A673 (cell line): Measurements from ENCODE around the gene FXYD2. TPM values are rescaled to one million over a fixed set of nuclear protein-coding genes. Genes with fewer than 3 reads are reported as not detected.

Experiments used
- BruUV-seq: library from RNA; stranded (reverse); fragments of 400-500 nt; replicated peaks from 2 replicates; lab custom pipeline; 2021; lab: Mats Ljungman, UMichigan
- CTCF ChIA-PET: fragments of 300-600 bp; sonication (Branson Sonifier 250); formaldehyde crosslinking; loops from one replicate; lab custom pipeline; 2022; ENCODE audit warnings: antibody characterized with exemption; lab: Charles Lee
- POLR2A ChIA-PET: fragments of 300-600 bp; sonication (Branson Sonifier 250); formaldehyde crosslinking; loops from one replicate; lab custom pipeline; 2022; ENCODE audit warnings: antibody characterized with exemption; ENCODE audit not compliant: low non-redundant PET; lab: Charles Lee
- DNase-seq: peaks from one replicate; pipeline ENCODE4 v3.0.0-alpha.2; 2015; ENCODE audit warnings: low spot score
- H3K27ac ChIP-seq: fragments of 200-600 bp; sonication (generic); 2 replicates; pipeline ENCODE4 v1.5.1; 2016; ENCODE audit warnings: mixed run types, low read depth, mild to moderate bottlenecking, mixed read lengths, antibody characterized with exemption, low read length; ENCODE audit not compliant: poor library complexity, severe bottlenecking
- H3K27me3 ChIP-seq: fragments of 200-600 bp; sonication (generic); replicated peaks from 2 replicates; pipeline ENCODE4 v1.6.1; 2017; ENCODE audit warnings: mixed run types, low read depth, mild to moderate bottlenecking, mixed read lengths, antibody characterized with exemption, low read length; ENCODE audit not compliant: insufficient read depth, poor library complexity
- H3K36me3 ChIP-seq: fragments of 200-600 bp; sonication (generic); 2 replicates; pipeline ENCODE4 v1.6.1; 2016; ENCODE audit warnings: mixed run types, mild to moderate bottlenecking, mixed read lengths, antibody characterized with exemption, low read length; ENCODE audit not compliant: insufficient read depth, poor library complexity, severe bottlenecking
- H3K4me1 ChIP-seq: fragments of 200-600 bp; sonication (generic); 2 replicates; pipeline ENCODE4 v1.6.1; 2017; ENCODE audit warnings: mixed run types, mild to moderate bottlenecking, mixed read lengths, antibody characterized with exemption, low read length; ENCODE audit not compliant: insufficient read depth, poor library complexity, severe bottlenecking
- H3K4me3 ChIP-seq: fragments of 200-600 bp; sonication (generic); 2 replicates; pipeline ENCODE4 v1.5.1; 2016; ENCODE audit warnings: low read depth, mixed run types, mild to moderate bottlenecking, mixed read lengths, low read length; ENCODE audit not compliant: poor library complexity, severe bottlenecking
- H3K9me3 ChIP-seq: fragments of 200-600 bp; sonication (generic); 2 replicates; pipeline ENCODE4 v1.6.1; 2016; ENCODE audit warnings: mixed run types, low read depth, mild to moderate bottlenecking, mixed read lengths, antibody characterized with exemption, low read length; ENCODE audit not compliant: poor library complexity, severe bottlenecking
- EZH2 ChIP-seq: fragments of 200-600 bp; sonication (generic); IDR thresholded peaks from 2 replicates; pipeline ENCODE4 v1.6.1; 2017; ENCODE audit warnings: borderline replicate concordance, low read depth, mild to moderate bottlenecking, mixed read lengths, antibody characterized with exemption, low read length; ENCODE audit not compliant: poor library complexity, severe bottlenecking
- intact Hi-C: fragments of 100-400 bp; cut with micrococcal nuclease; formaldehyde crosslinking; loops from one replicate; pipeline ENCODE4 v1.10.0; 2022; ENCODE audit not compliant: unreplicated experiment
- total RNA-seq: library from RNA; stranded (reverse); gene quantifications from 2 replicates; pipeline ENCODE4 v1.2.3, GENCODE V29; 2021
- TF ChIP-seq, protein P1 (sequence below): fragments of 300-800, 200-600 bp; sonication (generic); conservative IDR thresholded peaks from 2 replicates; pipeline ENCODE4 v1.5.1; 2017; ENCODE audit warnings: low read depth, mild to moderate bottlenecking, antibody characterized with exemption, low read length, moderate library complexity, mixed read lengths

Gene FXYD2
- total RNA-seq, 1 experiment from 2014 or later = not detected

DNA sequence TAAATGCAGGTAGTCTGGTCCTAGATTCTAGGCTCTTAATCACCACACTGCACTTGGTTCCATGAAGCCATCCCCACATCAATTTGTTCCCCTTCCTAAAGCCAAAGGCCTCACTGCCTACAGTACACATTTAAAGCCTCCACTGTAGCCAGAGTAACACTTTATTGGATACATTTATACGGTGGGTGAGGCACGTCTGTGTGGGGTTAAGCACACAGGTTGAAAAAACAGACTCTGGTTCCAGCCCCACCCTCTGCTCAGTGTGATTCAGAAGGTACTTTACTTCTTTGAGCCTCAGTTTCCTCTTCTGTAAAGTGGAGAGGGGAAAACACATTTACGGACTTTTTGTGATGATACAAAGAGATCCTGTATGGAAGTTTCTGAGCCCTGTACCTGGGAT is 50.0 kb downstream of the FXYD2 start:
- POLR2A ChIA-PET = no interaction called here
- Histone ChIP-seq H3K4me3 (no peak overlapping the region), H3K27ac (no peak overlapping the region), H3K27me3 (peaks cover 32% of the 10 kb centered on the region), H3K36me3 (no peaks in the 10 kb centered on the region), H3K4me1 (no peaks in the 10 kb centered on the region), H3K9me3 (no peaks in the 10 kb centered on the region)
- no peak for DNase-seq
- CTCF ChIA-PET = no interaction called here
- TF ChIP-seq EZH2 = no peak
- TF ChIP-seq, protein P1, sequence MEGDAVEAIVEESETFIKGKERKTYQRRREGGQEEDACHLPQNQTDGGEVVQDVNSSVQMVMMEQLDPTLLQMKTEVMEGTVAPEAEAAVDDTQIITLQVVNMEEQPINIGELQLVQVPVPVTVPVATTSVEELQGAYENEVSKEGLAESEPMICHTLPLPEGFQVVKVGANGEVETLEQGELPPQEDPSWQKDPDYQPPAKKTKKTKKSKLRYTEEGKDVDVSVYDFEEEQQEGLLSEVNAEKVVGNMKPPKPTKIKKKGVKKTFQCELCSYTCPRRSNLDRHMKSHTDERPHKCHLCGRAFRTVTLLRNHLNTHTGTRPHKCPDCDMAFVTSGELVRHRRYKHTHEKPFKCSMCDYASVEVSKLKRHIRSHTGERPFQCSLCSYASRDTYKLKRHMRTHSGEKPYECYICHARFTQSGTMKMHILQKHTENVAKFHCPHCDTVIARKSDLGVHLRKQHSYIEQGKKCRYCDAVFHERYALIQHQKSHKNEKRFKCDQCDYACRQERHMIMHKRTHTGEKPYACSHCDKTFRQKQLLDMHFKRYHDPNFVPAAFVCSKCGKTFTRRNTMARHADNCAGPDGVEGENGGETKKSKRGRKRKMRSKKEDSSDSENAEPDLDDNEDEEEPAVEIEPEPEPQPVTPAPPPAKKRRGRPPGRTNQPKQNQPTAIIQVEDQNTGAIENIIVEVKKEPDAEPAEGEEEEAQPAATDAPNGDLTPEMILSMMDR = no peak
- intact Hi-C loops = no loop called here
- BruUV-seq = no TSS peak

DNA sequence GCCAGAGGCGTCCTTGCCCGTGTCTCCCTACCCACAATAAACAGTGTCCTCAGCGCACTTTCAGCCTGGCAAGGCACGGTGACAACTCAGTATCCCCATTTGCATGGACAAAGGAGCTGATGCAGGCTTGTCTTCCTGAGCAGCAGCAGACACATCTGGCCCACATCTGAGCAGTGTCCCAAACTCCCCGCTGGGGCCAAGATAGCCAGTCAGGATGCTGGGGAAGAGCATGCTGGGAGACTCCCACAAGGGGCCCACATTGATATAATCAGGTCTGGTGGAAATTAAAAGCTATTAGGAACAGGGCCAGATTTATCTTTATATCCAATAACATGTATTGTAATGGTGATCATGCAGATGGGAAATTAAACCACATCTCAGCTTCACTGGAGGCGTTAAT is 52.2 kb downstream of the FXYD2 start:
- H3K27me3 ChIP-seq = peaks cover 15% of the 10 kb centered on the region
- no TSS peak for BruUV-seq
- ChIA-PET CTCF (no interaction called here), POLR2A (no interaction called here)
- H3K4me1 ChIP-seq = no peaks in the 10 kb centered on the region
- no peaks in the 10 kb centered on the region for H3K36me3 ChIP-seq
- no peak for DNase-seq
- no peak overlapping the region for H3K27ac ChIP-seq
- H3K4me3 ChIP-seq = no peak overlapping the region
- no peaks in the 10 kb centered on the region for H3K9me3 ChIP-seq
- TF ChIP-seq, protein P1 = no peak
- no peak for TF ChIP-seq EZH2
- intact Hi-C loops = no loop called here

DNA sequence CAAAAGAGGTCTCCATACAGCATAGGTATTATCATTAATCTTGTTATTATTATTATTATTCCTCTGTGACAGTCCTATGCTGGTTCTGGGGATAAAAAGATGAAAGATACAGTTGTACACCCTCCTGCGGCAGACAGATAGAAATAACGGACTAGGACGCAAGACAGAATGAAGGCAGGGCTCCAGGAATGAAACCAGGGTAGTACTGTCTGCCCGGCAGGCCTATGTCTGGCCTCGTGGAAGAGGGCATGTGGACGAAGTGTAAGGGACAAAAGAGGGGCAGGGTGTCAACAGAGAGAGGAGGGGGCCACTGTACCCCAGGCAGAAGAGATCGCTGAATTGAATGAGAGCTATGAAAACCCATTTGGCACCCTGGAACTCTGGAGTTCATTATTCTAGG is 52.7 kb downstream of the FXYD2 start:
- no peak overlapping the region for H3K4me3 ChIP-seq
- BruUV-seq = no TSS peak
- no peak overlapping the region for H3K27ac ChIP-seq
- H3K36me3 ChIP-seq = no peaks in the 10 kb centered on the region
- ChIA-PET CTCF (no interaction called here), POLR2A (no interaction called here)
- no peak for DNase-seq
- H3K4me1 ChIP-seq = no peaks in the 10 kb centered on the region
- peaks cover 11% of the 10 kb centered on the region for H3K27me3 ChIP-seq
- intact Hi-C loops = no loop called here
- no peak for TF ChIP-seq EZH2
- TF ChIP-seq, protein P1 = no peak
- H3K9me3 ChIP-seq = no peaks in the 10 kb centered on the region
